GM18909 (cell line): ENCODE measurements around the gene FUT9.

Source experiments
- ATAC-seq: cut with Tn5 transposase; IDR thresholded peaks from one replicate; pipeline ENCODE4 v1.9.1; 2021; ENCODE audit warnings: mild to moderate bottlenecking; ENCODE audit not compliant: unreplicated experiment, poor library complexity

Gene FUT9

DNA sequence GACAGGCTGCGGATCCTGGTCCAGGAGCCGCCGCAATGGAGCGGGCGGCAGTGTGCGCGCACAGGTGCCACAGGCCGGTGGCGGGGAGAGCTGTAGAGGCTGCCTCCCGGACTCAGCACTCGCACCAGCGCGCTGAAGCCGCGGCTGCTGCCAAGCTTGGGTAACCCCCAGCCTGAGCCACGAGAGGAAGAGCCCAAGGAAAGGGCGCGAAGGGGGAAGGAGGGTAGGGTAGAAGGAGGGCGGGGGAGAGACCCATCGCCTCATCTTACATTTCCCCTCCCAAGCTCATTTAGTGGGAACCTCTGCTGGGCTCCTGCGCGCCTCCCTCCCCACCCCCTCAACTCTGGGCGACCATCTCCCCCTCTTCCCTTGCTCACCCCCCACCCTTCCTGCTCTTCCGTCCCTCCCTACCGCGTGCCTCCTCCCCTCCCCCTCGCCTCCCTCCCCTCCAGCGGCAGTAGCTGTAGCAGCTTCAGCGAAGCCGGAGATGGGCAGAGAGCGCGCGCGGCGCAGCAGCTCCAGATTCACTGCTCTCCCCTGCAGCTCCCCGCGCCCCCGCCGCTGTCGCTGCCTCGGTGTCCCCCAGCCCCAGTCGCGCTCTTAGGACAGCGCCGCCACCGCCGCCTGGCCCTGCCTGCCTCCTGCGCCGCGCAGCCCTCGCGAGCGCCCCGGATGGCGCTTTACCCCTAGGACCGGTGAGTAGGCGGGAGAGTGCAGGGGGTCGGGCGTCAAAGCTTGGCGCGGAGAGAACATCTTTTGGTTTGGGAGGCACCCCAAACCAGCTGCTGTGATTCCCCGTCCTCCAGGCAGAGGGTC, at the start of gene FUT9:
TSS of gene FUT9 (plus strand) at position 457 of the 816 bp plus-strand sequence. CDS start 187,182 bp downstream, outside the sequence.
- ATAC-seq = no peak

DNA sequence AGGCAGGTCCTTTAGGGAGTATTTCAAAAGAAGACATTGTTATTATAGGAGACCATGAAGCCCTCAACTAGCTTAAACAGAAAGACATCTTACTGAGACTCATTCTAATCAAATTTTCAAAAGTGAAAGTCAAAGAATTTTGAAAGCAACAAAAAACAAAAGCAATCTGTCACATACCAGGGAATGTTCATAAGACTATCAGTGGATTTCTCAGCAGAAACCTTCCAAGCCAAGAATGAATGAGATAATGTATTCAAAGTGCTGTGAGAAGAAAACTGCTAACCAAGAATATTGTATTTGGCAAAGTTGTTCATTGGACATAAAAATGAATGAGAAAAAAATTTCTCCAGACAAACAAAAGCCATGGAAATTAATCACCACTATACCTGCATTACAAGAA, 48.2 kb upstream of the FUT9 start:
- ATAC-seq = no peak

DNA sequence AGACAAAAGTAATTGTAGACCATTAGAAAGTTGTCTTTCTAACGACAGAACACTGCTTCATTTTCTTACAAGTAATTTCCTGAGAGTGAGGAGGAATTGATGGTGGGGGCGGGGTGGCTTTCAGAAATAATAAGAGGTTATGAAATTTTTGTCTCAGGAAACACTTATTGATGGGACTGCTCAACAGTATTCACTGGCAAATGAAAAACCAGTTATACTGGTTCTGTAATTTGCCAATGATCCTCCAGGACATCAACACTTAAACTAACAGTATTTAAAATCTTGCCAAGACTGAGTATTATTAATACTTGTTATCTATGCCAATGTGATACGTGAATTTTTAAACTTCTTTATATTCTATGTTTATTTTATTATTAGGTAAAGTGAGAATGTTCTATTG, 41.8 kb upstream of the FUT9 start:
- no peak for ATAC-seq

DNA sequence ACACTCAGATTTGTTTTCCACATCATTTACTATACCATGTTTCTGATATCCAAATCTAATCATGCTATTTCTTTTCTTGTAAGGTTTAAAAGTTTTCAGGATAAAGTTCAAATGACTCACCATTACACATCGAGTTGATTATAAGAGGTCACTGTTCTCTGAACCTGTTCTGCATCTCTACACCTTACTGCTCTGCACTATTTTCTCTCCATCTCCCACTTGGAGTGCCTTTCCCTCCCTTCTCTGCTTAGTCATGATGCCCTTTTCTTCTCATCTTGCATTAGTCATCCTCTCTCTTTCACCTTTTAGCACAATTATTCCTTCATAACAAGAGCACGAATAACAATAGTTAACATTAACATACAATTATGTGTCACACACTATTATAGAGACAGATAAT, 37.5 kb upstream of the FUT9 start:
- no peak for ATAC-seq

DNA sequence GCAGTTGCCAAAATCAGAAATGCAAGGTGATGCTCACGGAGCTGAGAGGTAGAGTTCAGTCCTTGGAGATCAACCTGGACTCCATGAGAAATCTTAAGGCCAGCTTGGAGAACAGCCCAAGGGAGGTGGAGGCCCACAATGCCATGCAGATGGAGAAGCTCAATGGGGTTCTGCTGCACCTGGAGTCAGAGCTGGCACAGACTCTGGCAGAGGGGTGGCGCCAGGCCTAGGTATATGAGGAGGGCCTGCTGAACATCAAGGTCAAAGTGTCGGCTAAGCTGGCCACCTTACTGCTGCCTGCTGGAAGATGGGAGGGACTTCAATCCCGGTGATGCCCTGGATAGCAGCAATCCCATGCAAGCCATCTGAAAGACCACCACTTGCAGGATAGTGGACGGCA, 23.9 kb upstream of the FUT9 start:
- no peak for ATAC-seq

DNA sequence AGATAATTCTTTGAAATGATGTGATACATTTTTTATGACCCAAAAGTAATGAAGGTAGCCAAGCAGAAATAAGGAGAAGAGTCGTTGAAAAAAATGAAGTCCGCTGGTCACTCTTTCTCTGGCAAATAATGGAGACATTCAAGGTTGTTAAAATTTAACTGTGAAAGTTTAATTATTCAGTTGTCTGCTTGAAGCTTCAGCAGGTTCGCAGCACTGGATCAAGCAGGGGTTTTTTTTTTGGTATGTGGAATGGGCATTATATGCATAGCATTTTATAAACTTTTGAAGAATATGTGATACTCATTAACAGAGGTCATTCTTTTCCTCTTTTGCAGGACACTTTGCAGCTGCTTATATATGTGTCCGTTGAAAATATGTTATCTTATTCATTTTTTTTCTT, 21.6 kb upstream of the FUT9 start:
- no peak for ATAC-seq

DNA sequence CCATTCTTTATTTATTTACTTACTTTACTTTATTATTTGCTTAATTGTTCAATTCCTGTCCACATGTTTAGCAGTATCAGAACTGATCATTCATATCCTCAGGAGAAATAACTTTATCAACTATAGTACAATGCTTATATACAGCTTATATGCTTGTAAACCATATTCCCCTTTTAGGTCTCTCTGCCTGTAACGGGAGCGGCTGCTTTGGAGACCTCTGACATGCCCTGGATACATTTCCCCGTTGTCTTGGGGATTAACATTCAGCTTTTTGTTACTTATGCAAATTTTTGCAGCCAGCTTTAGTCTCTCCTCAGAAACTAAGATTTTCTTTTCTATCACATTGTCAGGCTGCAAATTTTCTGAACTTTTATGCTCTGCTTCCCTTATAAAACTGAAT, 17.6 kb upstream of the FUT9 start:
- no peak for ATAC-seq

DNA sequence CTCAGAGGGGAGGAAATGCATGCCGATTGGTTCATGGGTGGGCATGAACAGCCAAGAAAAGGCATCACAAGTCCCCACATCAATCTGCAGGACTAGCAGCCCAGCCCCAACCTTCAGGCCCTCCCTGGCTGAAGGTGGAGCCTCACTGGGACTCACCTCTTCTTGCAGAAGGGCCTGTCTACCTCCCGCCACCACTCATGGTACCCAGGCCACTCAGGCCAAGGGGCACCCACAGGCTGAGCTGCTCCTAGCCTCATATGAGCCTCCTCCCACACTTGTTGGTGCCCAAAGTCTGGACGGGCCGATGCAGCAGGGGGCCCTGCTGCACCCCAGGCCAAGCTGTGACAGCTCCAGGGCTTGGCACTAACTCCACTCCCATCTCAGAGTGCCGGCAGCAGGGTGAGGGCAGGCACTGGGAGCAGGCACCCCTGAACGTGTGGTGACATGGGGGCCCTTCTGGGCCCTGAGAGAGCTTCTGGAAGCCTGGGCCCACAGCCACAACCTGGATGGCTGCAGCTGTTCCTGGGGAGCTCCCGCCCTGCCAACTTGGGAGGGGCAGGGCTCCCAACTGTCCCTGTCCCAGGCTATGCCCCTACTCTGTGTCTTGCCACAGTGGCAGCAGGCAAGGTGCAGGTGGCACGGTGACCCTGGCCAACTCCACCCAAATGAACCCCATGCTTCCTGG, 13.7 kb upstream of the FUT9 start:
- ATAC-seq = no peak

DNA sequence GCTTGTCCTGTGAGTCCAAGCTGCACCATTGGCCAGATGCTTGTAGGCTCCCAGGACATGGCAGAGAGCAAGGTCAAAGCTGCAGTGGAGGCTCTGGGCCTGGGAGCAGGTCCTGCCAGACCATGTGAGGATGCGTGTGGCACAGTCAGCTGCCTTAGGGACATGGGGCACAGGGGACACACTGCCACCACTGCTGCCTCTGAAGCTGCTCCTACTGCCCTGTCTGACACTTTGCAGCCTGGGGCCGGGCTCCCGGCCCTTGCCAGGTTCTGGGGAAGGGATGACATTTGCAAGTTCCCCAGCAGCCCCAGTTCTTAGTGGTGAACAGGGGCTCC, 13.2 kb upstream of the FUT9 start:
- no peak for ATAC-seq

DNA sequence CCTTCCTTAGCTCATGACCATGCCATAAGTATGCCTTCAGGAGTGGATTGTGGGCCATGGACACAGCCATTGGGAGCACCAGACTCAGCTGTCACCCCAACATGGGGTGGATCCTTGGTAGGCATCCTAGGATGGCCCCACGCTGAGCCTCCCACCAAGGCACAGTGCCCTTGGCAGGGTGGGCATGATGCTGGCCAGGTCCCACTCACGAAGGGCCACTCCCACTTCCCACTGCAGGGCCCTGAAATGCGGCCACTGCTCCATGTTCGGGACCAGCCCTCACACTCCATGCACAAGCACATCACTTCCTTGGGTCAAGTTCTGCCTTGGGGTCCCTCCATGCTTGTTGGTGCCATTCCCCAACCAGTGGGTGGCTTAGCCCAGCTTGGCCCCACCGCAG, 12.9 kb upstream of the FUT9 start:
- no peak for ATAC-seq

DNA sequence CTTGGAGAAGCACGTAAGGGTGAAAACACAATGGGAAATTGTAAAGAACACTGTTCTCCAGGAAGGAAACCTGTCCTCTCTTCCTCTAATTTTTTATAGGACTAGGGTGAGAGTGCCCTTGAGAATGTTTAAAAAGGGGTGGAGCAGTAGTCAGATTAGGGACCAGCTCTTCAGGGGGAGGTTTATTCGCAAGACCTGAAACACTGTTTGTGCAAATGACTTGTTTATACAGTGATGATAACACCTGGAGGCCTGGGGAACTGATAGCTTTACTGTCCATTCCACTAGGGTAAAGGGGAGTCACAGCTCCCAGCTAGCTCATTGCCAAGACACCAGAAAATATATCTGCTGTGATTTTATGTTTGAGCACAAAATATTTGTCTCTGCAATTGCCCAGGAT, 8.1 kb upstream of the FUT9 start:
- no peak for ATAC-seq

DNA sequence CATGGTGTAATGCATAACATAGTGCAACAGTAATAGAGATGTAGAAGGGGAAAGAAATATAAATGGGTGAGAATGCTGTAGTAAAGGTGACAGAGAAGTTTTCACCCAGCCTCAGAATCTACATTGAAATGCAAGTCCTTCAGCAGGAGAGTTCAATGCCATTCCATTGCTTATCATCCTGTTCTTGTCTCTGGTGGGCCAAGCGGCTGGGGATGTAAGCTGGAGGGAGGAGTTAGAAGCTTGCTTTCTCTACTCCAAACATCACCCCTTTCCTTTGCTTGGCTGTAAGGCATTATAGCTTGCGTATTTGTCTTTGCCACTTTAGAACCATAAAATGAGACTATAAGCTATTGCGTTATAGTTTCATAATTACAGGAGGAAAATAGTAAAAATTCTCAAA, 2.2 kb upstream of the FUT9 start:
- ATAC-seq = no peak

DNA sequence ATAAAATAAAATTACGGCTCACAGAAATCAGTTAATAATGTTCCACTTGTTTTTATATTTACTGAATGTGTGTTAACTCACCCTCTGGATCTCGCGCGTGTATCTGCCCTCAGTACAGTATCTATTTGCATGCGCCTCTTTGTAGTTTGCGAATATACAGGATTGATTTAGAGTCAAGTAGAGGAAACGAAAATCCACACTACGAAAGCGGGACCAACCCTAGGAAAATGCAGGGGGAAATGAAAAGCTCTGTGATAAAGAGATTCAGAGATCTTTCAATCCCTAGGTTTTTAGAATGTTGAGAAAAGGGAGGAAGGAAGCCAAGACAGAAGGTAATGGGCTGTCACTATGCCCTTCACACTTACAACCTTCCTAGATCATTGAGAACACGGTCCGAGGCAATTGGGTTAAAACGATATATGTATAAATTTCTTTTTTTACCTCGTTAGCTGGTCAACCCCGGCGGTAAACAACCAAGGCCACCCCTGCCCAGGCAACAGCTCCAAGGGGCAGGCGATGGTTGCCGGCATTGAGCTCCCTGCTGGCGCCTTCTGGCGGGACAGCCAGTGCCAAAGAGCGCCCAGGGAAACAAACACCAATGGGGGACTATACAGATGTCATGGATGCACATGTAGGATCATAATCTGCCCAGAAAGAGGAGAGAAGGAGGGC, 792 bp upstream of the FUT9 start:
- ATAC-seq = no peak

DNA sequence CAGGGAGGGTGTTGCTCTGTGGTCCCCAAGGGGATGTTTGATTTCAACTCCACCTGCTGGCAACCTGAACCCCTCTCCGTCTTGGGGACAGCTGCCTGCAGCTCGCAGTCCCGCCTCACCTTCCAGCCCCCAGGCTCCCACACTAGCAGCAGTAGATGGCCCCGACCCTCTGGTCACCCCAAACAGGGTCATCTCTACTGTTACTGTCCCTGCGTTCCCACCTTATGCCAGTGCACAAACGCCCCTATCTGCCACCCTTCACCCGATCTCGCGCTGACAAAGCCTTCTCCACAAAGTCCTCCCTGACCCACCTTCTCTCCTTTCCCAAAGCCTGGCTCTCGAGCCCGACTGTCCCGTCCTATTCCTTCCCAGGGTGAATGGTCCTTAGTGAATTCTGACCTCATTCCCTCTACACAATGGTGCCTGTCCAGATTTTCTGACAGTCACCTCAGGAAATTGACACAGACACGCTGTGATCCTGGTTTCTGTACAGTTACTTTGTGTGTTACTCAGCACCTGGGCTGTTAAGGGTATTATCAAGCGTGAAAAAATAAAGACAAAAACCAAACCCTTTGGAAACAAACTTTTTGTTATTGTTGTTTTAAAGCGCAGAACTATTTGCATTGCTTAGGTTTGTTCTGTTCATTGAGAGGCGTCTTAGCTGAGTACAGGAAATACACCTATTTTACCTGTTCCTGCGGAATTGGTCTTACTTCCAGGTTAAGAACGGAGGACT, 728 bp downstream of the FUT9 start:
- no peak for ATAC-seq

DNA sequence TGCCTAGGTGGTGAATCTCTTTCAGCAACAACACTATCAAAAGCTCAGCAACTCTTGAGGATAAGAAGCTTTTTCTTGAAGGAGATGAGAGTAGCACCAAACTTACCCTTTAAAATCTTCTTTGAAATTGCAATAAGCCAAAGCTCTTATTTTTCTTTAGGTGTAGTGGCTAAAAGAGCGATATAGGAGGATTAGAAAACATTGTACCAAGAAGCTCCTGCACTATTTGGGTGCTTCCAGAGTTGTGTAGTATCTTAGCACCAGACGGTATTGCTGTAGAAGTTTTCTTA, 1.2 kb downstream of the FUT9 start:
- ATAC-seq = no peak

DNA sequence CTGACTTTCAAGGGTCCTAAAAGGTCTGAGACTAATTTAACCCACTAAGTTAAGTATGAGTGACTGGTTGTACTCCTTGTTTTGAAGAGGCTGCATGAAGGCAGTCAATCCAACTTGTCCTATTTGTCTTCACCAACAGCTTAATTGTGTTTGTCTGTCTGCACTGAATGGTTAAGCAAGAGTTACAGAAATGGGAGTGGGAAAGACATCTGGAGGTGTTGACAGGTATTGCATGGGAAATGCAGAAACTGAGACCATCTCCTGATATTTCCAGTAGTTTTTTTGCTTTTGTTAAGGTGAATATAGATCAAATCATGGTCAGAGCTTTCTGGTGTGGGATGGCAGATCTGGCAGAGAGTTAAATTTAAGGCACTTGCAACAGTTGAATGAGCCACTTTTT, 6.5 kb downstream of the FUT9 start:
- no peak for ATAC-seq

DNA sequence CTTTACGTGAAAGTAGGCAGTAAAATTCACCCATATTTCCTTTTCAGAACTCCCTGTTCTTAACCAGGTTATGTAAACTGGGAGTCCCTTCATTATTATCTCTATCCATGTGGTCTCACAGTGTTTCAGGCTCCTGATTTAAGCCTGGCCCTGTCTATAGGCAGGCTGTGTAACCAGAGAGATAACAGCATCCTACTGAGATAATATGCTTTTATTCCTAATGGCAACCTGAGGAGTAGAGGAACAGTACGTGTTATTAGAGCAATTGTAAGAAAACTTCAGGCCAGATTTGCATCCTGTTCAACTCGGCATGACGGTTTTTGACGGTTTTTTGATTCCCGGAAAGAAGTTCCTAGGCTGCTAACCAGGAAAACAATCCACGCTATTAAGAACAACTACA, 16.9 kb downstream of the FUT9 start:
- no peak for ATAC-seq

DNA sequence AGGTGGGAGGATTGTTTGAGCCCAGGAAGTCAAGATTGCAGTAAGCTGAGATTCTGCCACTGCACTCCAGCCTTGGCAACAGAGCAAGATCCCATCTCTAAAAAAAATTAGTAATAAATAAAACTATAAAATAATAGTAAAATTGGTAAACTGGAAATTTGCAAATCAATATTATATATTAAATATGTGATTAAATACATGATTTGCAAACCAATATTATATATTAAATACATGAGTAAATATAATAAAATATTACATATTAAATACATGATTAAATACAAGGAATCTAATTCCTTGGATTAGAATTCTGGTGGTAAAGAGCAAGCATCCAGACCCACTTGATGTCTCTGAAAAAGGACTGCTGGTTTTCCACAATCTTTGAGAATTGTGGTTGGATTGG, 35.8 kb downstream of the FUT9 start:
- ATAC-seq = no peak

DNA sequence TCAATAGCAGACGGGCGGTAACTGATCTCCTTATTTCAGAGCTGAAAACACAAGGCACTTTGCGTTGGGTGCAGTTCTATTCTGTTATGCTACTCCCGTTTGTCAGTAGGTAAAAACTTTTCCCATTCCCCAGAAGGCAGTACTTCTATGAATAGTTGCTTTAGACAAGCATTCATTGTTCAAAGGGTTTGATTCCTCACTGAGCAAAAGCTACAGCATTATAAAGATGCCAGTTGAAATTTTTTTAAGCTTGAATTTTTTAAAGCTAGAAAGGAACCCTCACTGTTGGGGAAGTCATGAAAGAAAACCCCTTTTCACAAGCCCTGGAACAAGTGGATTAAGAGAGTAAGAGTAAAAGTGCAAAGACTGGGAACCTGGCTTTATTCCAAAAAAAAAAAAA, 42.3 kb downstream of the FUT9 start:
- ATAC-seq = no peak

DNA sequence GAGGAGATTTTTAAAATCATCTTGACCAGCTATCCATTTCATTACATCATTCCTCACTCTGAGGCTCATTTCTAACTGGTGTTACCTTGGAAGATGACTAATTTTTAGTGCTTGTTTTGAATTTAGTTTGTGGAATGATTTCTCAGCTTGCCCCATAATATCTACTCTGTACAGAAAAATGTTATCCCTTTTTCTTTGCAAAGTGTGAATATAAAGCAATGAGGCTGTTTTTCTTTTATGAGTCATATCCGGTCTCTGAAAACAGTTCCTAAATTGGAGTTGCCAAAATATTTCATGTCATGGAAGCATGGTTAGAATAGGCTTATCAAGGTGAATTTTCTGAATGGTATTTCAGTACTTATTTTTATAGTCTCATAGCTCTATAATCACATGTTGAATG, 43.8 kb downstream of the FUT9 start:
- ATAC-seq = no peak

DNA sequence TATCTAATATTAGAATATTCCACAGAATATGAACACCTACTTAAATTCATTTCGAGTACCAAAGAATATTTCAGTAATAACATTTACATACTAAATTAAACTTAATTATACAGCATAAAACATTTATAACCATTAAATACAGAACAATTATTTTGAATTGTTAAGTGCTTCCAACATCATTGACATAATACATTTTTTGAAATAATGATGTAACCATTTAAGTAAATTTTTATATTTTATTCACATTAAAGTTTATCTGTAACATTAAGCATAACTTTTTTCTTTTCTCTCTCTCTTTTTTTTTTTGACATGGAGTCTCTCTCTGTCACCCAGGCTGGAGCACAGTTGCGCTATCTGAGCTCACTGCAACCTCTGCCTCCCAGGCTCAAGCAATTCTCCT, 44.5 kb downstream of the FUT9 start:
- ATAC-seq = no peak
